HG02884 (cell line): ENCODE measurements around the gene KCNG2.
"Not testable (repeated sequence)": the region's sequence is repeated elsewhere in the genome, so short reads cannot be mapped to it uniquely, and the experiment has no call there.

ENCODE experiments used
- ATAC-seq: cut with Tn5 transposase; IDR thresholded peaks from one replicate; pipeline ENCODE4 v1.9.1; 2021; ENCODE audit warnings: mild to moderate bottlenecking, moderate library complexity; ENCODE audit not compliant: unreplicated experiment

Gene KCNG2

DNA sequence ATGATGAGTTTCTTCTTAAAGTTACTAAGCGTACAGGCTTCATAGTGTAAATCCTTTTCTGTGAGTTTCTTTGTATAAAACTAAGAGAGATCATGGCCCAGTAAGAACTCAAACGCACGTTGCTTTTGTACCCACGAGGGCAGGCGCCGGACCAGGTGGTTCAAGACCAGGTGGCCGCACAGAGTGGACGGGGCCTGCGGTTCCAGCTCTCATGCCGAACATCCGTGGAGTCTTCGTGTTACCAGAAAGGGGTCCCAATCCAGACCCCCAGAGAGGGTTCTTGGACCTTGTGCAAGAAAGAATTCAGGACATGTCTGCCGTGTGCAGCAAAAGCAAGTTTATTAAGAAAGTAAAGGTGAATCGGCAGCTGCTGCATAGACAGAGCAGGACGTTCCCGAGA lies 53.0 kb downstream of the KCNG2 start:
- no peak for ATAC-seq

DNA sequence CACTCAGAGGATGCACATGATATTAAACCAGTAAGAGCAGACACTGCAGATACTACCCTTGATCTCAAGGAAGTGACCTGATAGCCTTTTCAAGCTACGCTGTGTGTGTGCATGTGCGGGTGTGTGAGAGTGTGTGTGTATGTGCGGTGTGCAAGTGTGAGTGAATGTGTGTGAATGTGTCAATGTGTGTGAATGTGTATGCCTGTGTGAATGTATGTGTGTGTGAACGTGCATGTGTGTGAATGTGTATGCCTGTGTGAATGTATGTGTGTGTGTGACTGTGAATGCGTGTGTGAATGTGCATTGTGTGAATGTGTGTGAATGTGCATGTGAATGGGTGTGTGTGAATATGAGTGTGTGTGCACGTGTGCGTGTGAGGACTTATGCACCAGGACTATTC lies 53.8 kb downstream of the KCNG2 start:
- no peak for ATAC-seq

DNA sequence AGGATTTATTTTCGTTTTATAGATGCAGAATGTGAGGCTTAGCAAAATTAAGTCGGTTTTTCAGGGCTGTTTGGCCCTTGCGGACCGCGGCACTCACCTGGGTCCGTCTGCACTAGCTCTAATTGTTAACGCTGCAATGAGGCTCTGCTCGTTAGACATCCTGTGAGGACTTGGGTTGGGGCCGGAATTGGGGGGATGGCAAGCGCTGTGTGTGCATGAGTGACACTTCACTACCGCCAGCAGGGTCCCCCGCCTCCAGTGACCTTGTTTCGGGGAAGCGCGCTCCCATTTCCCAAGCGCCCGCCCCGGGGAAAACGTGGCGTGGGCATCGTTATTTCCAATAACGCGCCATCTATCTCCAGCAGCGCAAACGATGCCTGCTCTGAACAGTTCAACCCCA lies 54.2 kb downstream of the KCNG2 start:
- no peak for ATAC-seq

DNA sequence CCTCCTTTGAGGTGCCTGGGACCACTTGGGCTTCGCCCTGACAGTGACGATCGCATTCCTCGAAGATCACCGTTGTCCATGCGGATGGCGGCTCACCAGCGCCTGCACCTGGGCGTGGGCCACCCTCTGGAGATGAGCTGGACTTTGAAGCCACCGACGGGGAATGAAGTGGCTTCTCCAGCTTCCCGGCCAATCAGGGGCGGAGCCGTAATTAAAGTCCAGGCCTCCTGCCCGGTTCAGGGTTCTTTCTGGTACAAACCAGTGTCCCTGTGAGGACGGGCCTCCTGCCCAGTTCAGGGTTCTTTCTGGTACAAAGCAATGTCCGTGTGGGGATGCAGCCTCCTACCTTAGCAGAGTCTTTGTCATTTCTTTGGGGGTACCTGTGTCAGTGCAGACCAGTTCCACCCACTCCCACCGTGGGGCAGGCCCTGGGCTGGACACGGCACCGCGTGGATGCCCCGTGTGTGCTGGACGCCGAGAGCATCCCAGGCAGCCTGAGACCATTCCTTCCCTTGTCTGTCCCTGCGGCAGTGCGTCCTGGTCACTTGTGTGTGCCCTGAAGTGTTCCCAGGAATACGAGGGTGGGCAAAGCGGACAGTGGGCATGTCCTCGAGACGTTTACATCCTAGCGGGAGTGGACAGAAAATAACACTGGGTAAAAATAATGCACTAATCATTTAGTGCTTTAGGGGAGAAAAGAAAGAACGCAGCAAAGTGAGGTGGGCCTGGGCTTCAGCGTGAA lies 55.0 kb downstream of the KCNG2 start:
- ATAC-seq: no peak

DNA sequence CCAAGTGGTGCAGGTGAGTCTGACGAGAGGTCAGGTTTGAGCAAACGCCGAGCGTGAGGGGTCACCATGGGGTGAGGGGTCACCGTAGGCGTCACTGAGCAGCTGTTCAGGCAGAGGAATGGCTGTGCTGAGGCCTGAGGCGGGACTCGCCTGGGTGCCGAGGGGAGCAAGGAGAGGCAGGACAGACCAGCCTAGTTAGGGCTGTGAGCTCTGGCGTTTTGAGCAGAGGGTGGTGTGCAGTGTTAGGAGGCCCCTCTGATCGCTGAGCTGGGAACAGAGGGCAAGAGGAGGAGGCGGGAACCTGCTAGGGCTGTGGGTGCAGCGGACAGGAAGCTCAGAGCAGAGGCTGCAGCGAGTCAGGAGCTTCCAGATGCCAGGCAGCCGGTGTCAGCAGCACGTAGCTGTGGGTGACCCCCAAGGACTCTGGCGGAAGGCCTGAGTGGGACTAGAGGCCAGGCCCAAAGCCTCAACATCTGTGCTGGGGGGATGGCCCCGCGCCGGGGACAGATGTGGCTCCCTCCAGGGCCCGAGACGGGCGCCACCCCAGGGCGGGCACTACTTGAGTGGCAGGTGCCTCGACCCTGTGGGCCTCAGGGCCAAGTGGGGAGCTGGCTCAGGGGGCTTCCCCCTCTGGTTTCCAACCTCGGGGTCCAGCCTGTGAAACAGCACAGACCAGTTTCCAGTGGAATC lies 55.7 kb downstream of the KCNG2 start:
- ATAC-seq: no peak

DNA sequence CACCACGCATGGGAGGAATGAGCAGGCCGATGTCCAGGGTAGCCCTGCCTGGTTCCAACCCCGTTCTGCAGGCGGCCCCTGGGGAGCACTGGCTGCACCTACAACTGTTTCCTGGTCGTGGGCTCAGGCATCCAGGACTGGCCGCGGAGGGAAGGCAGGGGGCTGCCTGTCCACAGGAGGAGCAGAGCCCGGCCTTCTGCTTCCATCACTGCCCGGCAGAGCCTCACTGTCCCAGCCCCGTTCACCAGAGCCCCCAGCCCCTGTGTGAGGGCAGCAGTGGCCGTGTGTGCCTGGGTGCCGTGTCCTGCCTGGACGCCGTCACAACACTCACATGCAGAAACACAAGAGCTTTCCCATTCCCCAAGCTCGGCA lies 56.2 kb downstream of the KCNG2 start:
- no peak for ATAC-seq

DNA sequence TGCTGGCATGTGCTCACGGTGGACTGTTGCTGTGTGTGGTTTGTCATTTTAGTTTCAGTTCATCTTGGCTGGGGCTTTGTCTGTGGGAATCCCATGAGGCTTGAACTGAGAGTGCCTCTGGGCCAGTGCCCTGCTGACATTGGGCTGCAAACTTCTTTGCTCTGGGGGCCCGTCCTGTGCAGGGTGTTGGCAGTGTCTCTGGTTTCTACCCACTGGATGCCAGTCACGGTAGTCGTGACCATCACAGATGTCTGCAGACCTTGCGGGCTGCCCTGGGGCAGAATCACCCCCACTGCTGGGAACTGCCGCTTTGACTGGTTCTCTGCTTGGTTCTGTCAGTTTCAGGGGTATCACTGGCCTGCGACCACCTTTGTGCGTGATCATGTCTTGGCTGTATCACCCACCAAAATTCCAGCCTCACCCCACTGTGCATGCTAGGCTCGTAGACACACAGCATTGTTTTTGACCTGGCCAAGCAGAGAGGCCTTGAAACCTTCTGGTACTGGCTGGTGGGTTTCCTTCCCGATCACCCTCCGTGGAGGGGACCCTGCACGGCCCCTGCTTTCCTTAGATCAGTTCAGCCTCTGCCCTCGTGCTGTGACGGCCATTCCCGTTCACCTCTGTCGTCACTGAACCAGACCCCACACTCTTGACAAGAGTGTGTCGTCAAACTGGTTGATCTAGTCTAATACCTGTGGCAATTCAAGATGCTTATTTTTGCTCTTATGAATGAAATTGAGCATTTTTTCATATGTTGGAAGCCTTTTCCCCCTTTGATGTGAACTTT lies 57.6 kb downstream of the KCNG2 start:
- peak; percentile 81 for ATAC-seq

DNA sequence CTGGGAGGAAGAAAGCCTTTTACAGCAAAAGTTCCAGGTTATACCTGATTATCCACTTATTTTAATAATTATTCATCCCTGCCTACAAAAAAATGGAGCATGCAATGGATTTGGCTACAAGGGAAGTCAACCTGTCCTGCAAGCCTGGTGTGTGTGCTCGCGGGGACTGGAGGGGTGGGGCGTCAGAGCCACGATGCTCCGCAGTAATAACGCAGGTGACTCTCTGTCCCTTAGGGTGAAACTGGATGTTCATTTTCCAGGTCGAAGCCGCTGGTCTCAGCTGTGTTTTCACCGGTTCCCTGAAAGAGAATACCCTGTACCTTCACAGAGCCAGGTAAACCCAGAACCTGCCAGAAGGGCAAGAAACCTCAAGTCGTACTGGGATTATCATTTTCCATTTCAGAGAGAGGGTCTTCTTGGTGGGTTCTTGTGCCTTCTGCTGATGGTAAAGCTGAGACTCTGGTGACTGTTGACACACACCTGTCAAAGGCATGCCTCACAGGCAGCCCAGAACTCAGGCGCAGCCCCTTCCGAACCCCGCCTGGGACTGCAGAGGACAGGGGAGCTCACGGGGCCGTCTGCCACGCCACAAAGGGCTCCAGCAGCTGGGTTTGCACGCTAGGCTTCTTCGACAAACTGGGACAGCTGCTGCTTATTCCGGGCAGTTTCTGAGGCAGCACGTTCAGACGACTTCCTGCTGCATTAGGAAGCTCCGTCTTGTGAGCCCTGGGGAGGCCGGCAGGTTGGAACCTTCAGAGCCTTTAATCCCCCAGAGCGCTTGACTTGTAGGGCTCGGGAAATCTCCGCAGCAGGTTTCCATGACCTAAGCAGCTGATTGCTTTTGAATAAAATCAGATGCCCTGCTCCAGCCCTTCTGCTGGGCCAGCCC lies 58.6 kb downstream of the KCNG2 start:
- no peak for ATAC-seq

DNA sequence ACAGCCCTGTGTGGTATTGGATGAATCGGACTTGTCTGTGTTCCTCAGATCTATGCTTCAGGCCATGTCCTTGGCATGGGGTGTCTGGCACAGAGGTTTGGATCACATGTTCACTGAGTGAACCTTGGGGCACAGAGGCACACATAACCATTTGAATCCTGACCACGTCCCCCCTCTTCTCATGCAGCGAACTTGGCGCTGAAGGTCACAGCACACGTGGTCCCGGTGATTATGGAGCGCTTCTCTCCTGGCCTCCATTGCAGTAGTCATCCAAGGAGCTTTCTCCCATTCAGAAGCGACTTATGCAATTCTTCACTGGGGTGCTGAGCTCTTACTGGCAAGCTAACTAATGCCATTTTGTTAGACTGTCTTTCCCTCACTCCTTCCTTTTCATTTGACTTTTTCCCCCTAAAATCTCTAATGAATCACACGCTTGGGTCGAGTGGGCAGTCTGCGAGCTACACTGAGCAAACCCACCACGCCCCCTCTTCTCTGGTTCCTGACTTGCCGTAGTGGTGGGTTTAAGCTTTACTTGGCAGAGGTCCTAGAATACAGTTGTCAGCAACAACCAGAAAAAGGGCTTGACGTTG lies 59.4 kb downstream of the KCNG2 start:
- ATAC-seq: no peak

DNA sequence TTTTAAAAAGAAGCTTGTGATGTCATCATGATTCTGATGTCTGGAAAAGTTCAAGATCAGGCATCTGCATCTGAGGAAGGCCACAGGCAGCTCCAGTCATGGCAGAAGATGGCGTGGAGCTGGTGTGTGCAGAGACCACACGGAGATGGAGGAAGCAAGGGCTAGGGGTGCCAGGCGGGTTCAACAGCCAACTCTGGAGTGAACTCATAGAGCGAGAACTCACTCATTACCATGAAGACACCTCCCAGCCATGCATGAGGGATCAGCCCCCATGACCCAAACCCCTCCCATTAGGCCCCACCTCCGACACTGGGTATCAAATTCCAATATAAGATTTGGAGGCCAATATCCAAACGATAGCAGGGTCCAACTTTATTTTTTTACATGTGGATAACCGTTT lies 61.6 kb downstream of the KCNG2 start:
- ATAC-seq: no peak

DNA sequence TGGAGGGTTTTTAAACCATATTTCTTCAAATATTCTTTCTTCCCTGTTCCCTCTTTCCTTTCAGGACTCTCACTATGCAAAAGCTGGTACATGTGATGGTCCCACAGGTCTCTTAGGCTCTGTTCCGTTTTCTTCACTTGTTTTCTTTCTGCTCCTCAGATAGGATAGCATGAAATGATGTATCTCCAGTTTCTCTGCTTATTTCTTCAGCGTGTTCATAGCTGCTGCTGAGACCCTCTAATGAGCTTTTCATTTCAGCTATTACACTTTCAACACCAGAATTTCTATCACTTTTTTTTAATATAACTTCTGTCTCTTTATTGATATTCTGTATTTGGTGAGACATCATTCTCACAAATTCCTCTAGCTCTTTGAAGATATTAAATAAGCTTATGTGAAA lies 63.9 kb downstream of the KCNG2 start:
- no peak for ATAC-seq

DNA sequence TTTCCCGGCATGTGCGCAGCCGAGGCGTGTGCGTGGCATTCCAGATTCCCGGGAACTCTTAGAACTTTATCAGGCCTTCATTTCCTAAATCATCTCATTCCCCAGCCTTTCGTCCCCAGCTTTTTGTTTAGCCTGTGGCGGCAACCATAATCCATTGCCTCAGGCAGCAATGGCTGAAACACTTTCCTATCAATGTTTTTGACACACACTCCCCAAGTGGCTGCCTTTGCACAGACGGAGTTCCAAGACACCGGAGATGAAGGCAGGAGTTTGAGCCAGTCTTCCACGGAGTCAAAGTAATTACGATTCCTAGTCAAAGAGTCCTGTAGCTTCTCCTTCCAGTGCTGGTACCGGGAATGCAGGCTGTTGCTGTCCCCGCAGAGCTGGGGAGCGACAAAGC lies 64.8 kb downstream of the KCNG2 start:
- no peak for ATAC-seq

DNA sequence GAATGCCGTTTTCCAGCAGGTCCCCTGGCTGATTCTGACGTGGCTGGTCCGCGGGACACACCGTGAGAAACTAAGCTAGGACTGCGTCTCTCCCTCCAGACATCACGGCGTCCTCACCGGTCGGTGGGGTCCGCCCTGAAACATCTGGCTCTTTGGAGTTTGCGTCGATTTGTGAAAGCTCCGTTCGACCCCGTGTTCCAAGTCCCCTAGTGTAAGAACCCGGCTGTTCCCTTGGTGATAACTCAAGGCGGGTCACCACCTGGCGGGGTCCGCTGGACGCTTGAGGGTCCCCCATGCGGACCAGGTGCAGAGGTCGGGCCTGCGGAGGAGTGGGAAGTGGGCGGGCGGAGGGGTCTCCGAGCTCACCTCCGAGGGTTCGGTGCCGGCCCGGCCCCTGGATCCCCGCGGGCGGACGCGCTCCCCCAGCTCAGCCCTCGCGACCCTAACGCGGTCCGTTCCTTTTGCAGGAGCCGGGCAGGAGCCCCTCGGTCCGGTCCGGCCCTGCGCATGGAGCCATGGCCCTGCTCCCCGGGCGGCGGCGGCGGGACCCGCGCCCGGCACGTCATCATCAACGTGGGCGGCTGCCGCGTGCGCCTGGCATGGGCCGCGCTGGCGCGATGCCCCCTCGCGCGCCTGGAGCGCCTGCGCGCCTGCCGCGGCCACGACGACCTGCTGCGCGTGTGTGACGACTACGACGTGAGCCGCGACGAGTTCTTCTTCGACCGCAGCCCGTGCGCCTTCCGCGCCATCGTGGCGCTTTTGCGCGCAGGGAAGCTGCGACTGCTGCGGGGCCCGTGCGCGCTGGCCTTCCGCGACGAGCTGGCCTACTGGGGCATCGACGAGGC lies 65.6 kb downstream of the KCNG2 start:
- no peak for ATAC-seq

DNA sequence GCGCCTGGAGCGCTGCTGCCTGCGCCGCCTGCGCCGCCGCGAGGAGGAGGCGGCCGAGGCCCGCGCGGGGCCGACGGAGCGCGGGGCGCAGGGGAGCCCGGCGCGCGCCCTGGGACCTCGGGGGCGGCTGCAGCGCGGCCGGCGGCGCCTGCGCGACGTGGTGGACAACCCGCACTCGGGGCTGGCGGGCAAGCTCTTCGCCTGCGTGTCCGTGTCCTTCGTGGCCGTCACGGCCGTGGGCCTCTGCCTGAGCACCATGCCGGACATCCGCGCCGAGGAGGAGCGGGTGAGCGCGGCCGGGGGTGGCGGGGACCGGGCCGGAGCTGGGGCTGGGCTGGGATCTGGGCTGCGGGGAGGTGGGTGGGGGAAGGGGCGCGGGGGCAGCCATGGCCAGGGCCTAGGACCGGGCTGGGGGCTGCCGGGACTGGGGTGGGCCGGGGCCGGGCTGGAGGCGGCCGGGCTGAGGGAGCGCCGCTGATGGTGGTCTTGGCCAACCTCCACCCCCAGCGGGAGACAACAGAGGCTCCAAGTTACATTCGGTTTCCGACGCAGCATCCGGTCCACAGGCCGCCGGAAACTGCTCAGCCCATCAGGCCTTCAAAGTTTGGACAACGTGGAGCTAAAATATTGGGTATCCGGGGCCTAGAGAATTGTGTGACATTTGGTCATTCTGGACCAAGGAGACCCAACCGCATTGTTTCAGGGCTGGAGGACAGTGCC lies 66.4 kb downstream of the KCNG2 start:
- ATAC-seq: no peak

DNA sequence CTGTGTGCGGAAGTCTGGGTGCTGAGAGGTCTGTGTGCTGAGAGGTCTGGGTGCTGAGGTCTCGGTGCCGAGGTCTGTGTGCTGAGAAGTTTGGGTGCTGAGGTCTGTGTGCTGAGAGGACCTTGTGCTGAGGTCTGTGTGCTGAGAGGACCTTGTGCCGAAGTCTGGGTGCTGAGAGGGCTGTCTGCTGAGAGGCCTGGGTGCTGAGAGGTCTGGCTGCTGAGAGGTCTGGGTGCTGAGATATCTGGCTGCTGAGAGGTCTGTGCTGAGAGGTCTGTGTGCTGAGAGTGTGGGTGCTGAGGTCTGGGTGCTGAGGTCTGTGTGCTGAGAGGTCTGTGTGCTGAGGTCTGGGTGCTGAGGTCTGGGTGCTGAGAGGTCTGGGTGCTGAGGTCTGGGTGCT lies 67.2 kb downstream of the KCNG2 start:
- ATAC-seq: not testable (repeated sequence)

DNA sequence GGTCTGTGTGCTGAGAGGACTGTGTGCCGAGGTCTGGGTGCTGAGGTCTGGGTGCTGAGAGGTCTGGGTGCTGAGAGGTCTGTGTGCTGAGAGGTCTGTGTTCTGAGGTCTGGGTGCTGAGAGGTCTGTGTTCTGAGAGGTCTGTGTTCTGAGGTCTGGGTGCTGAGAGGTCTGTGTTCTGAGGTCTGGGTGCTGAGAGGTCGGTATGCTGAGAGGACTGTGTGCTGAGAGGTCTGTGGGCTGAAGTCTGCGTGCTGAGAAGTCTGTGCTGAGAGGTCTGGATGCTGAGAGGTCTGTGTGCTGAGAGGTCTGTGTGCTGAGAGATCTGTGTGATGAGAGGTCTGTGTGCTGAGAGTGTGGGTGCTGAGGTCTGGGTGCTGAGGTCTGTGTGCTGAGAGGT lies 68.2 kb downstream of the KCNG2 start:
- ATAC-seq: not testable (repeated sequence)

DNA sequence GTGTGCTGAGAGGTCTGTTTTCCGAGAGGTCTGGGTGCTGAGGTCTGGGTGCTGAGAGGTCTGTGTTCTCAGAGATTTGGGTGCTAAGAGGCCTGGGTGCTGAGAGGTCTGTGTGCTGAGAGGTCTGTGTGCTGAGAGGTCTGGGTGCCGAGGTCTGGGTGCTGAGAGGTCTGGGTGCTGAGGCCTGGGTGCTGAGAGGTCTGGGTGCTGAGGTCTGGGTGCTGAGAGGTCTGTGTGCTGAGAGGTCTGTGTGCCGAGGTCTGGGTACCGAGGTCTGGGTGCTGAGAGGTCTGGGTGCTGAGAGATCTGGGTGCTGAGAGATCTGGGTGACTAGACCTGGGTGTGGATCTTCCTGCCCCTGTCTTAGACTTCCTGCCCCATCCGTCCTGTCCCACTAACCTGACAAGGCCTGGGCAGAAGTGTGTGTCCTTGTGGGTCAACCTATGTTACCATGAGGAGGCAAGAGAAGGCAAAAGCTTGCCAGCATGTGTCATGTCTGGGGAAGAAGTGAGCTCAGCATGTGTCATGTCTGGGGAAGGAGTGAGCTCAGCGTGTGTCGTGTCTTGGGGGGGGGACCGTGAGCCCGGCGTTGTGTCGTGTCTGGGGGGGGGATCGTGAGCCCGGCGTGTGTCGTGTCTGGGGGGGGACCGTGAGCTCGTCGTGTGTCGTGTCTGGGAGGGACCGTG lies 69.3 kb downstream of the KCNG2 start:
- no peak for ATAC-seq

DNA sequence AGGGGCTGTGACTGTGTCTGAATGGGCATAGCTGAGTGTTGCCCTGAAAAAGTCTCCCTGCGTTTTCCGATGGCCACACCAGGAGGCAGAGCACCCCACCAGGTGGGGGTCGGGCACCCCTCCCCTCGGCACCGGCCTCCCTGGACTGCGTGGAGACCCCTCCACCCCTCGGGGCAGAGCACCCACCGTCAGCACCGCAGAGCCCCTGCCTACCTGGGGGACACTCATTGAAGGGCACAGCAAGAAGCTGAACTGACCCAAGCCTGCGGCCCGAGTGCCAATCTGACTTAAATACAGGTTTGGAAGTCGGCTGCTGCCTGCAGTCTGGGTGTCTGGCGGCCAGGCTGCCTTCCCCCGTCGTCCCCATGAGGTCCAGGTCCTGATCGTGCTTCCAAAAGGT lies 69.9 kb downstream of the KCNG2 start:
- no peak for ATAC-seq
